K562 (cell line): ENCODE results near the gene APOC4. TPM values are rescaled to one million over a fixed set of nuclear protein-coding genes. Genes with fewer than 3 reads are reported as not detected.

Source experiments
- ATF3 ChIP-seq, 2 experiments: fragments of 450-650 bp in 1 of 2; sonication (generic) in 1 of 2; formaldehyde crosslinking in 1 of 2; IDR thresholded peaks in 1 of 2; conservative IDR thresholded peaks in 1 of 2; 2 replicates each; pipeline versions ENCODE4 v1.6.1 to v1.8.1; 2016 to 2023; ENCODE audit warnings: mild to moderate bottlenecking in 2 of 2, moderate library complexity in 2 of 2, inconsistent platforms in 1 of 2, missing genetic modification reagents in 1 of 2
- BHLHE40 ChIP-seq: IDR thresholded peaks from 2 replicates; pipeline ENCODE4 v1.6.1; 2011; ENCODE audit warnings: low read length, improper control_type of control experiment
- CHD1 ChIP-seq: fragments of 200-600 bp; sonication (generic); IDR thresholded peaks from one replicate; pipeline ENCODE4 v1.6.1; 2012; ENCODE audit warnings: mild to moderate bottlenecking, moderate library complexity, low read length, inconsistent platforms
- CHD2 ChIP-seq: IDR thresholded peaks from 2 replicates; pipeline ENCODE4 v1.6.1; 2011; ENCODE audit warnings: low read depth, low read length
- CREM ChIP-seq: IDR thresholded peaks from 2 replicates; pipeline ENCODE4 v1.6.1; 2014; ENCODE audit warnings: antibody characterized with exemption, low read depth
- E2F1 ChIP-seq: sonication (generic); formaldehyde crosslinking; IDR thresholded peaks from 2 replicates; pipeline ENCODE4 v1.8.1; 2023; ENCODE audit warnings: mild to moderate bottlenecking, missing genetic modification reagents, moderate library complexity
- FOXK1 ChIP-seq: sonication (generic); formaldehyde crosslinking; IDR thresholded peaks from 2 replicates; pipeline ENCODE4 v1.8.0; 2022; ENCODE audit warnings: missing genetic modification reagents, mild to moderate bottlenecking, borderline replicate concordance
- FOXK2 ChIP-seq, 2 experiments: fragments of 450-650 bp; IDR thresholded peaks in 1 of 2; conservative IDR thresholded peaks in 1 of 2; 2 replicates each; pipeline ENCODE4 v1.6.1; 2016; ENCODE audit warnings: low read depth in 2 of 2, mild to moderate bottlenecking in 1 of 2
- HDAC2 ChIP-seq: fragments of 450-650 bp; IDR thresholded peaks from 2 replicates; pipeline ENCODE4 v1.6.1; 2016; ENCODE audit warnings: mild to moderate bottlenecking
- KLF13 ChIP-seq: fragments of 450-650 bp; IDR thresholded peaks from 2 replicates; pipeline ENCODE4 v1.6.1; 2016; ENCODE audit warnings: missing genetic modification characterization, low read depth, mild to moderate bottlenecking, missing compliant biosample characterization, moderate library complexity, borderline replicate concordance
- MNT ChIP-seq, 2 experiments: fragments of 450-650 bp; conservative IDR thresholded peaks; 2 replicates each; pipeline ENCODE4 v1.6.1; 2017; ENCODE audit warnings: mild to moderate bottlenecking in 2 of 2, moderate library complexity in 2 of 2
- NFIC ChIP-seq: fragments of 450-650 bp; IDR thresholded peaks from 2 replicates; pipeline ENCODE4 v1.6.1; 2017; ENCODE audit warnings: mild to moderate bottlenecking, inconsistent platforms
- NFYB ChIP-seq: IDR thresholded peaks from 2 replicates; pipeline ENCODE4 v1.6.1; 2011; ENCODE audit warnings: mild to moderate bottlenecking, moderate library complexity; ENCODE audit not compliant: insufficient read length; ENCODE audit errors: extremely low read depth
- PHF8 ChIP-seq: fragments of 200-600 bp; sonication (generic); IDR thresholded peaks from 2 replicates; pipeline ENCODE4 v1.6.1; 2012; ENCODE audit warnings: mixed run types, mild to moderate bottlenecking, inconsistent platforms, low read length, moderate library complexity, borderline replicate concordance
- PKNOX1 ChIP-seq: fragments of 450-650 bp; IDR thresholded peaks from 2 replicates; pipeline ENCODE4 v1.6.1; 2016
- RB1 ChIP-seq: fragments of 450-650 bp; IDR thresholded peaks from 2 replicates; pipeline ENCODE4 v1.6.1; 2017; ENCODE audit warnings: low read depth, mild to moderate bottlenecking
- RFX5 ChIP-seq: IDR thresholded peaks from 2 replicates; pipeline ENCODE4 v1.6.1; 2011; ENCODE audit warnings: low read depth, mild to moderate bottlenecking, improper control_type of control experiment, low read length
- RNF2 ChIP-seq: sonication (generic); IDR thresholded peaks from 2 replicates; pipeline ENCODE4 v1.6.1; 2016
- TARDBP ChIP-seq: fragments of 450-650 bp; IDR thresholded peaks from 2 replicates; pipeline ENCODE4 v1.6.1; 2016
- TBL1XR1 ChIP-seq, 2 experiments: IDR thresholded peaks; 2 replicates each; pipeline ENCODE4 v1.6.1; 2012; ENCODE audit warnings: improper control_type of control experiment in 2 of 2, low read length in 2 of 2, mild to moderate bottlenecking in 1 of 2
- TBP ChIP-seq: optimal IDR thresholded peaks from 2 replicates; pipeline ENCODE3; 2011; ENCODE audit warnings: low read depth, low read length, improper control_type of control experiment
- ZBTB12 ChIP-seq: fragments of 250-450 bp; sonication (Bioruptor Pico); IDR thresholded peaks from 2 replicates; pipeline ENCODE4 v1.4.0; 2020
- polyA plus RNA-seq, 8 experiments: library from polyadenylated mRNA; depleted of rRNA in 4 of 8; stranded (reverse) in 5 of 8; unstranded in 3 of 8; fragments of >200 nt; fragmentation: Nextera tagmentation in 2 of 8; fragmentation: Illumina TruSeq in 1 of 8; extraction: Ambion mirVana in 2 of 8; extraction: Trizol in 1 of 8; gene quantifications; 2 replicates each; pipeline versions ENCODE4 v1.2.1 to v1.2.3, GENCODE V29; 2011 to 2014; ENCODE audit warnings: inconsistent platforms in 1 of 8, missing spikeins in 1 of 8
- total RNA-seq, 7 experiments: library from RNA; depleted of rRNA in 6 of 7; stranded (reverse); fragments of >200 nt in 6 of 7; fragmentation: Illumina TruSeq in 2 of 7; extraction: Trizol in 2 of 7; gene quantifications; 2 replicates each; pipeline versions ENCODE4 v1.2.1 to v1.2.3, GENCODE V29; 2011 to 2021; ENCODE audit warnings: low replicate concordance in 1 of 7

The APOC4 gene
- total and polyA plus RNA-seq, 9 of the 15 experiments (the other 6 are each of a cell fraction or from before 2014, with no cell fraction given), result 0.46 TPM; not detected in 8

GRCh38 chr19:44914433-44915206 is 27.4 kb upstream of the APOC4 start, which contains the start of gene APOC1 (continued):
- TF ChIP-seq RNF2, result 0 out of 2 replicates have a peak, but pooled peaks have one; percentile 19
- 0 out of 4 replicates have a peak, but pooled peaks of 1 of the 2 experiments have one; percentile 24 for TF ChIP-seq TBL1XR1 (IDR thresholded peaks at IDR 0.05; ENCODE audit: low read length in 2 of 2)
- TF ChIP-seq TARDBP, result peak; percentile 70
- peak; percentile 31 for TF ChIP-seq BHLHE40
- peak; percentile 41 for TF ChIP-seq TBP
- TF ChIP-seq RFX5, result peak; percentile 96
- peak; percentile 81; the same call in 1 of the 2 replicates for TF ChIP-seq HDAC2
- TF ChIP-seq CREM, result peak; percentile 97
- TF ChIP-seq FOXK2 (conservative IDR thresholded peaks at IDR 0.05 in 1 of 2, IDR thresholded peaks at IDR 0.05 in 1 of 2; ENCODE audit: low read depth in 2 of 2), result peak; percentile 36 to 49; a peak in 2 of 4 replicates
- peak; percentile 71 for TF ChIP-seq E2F1 (CRISPR knock-in tag)
- peak; percentile 46 for TF ChIP-seq CHD1
- TF ChIP-seq NFYB, result peak; percentile 98
- TF ChIP-seq ZBTB12 (CRISPR knock-in tag), result peak; percentile 81
- 0 out of 2 replicates have a peak, but pooled peaks have one; percentile 7 for TF ChIP-seq RB1
- peak; percentile 20 to 50 for TF ChIP-seq MNT (conservative IDR thresholded peaks at IDR 0.05)
- peak; percentile 76; the same call in 1 of the 2 replicates for TF ChIP-seq FOXK1 (CRISPR knock-in tag)
- peak; percentile 49 for TF ChIP-seq PKNOX1
- peak; percentile 50; the same call in 1 of the 2 replicates for TF ChIP-seq PHF8
- peak; percentile 40; the same call in 1 of the 2 replicates for TF ChIP-seq NFIC
- peak; percentile 71 for TF ChIP-seq ATF3 (IDR thresholded peaks at IDR 0.05)
- peak; percentile 40; the same call in 1 of the 2 replicates for TF ChIP-seq ATF3 (CRISPR knock-in tag; conservative IDR thresholded peaks at IDR 0.05)
- peak; percentile 65 for TF ChIP-seq CHD2
- TF ChIP-seq KLF13 (tag), result peak; percentile 59; the same call in 1 of the 2 replicates
